Colonic mucosa (tissue), 4 donors: Measurements from ENCODE around the gene LAMC2. TPM values are rescaled to one million over a fixed set of nuclear protein-coding genes. Genes with fewer than 3 reads are reported as not detected.

Source experiments
- DNase-seq: peaks from one replicate; pipeline ENCODE4 v3.0.0-alpha.2; 2020
- H3K27ac ChIP-seq: fragments of 200-600 bp; one replicate; pipeline ENCODE4 v1.8.0; 2021
- H3K27me3 ChIP-seq: fragments of 200-600 bp; one replicate; pipeline ENCODE4 v1.8.0; 2021
- H3K36me3 ChIP-seq: fragments of 200-600 bp; one replicate; pipeline ENCODE4 v1.8.0; 2021
- H3K4me1 ChIP-seq: fragments of 200-600 bp; one replicate; pipeline ENCODE4 v1.8.0; 2021; ENCODE audit warnings: mild to moderate bottlenecking
- H3K4me3 ChIP-seq: fragments of 200-600 bp; one replicate; pipeline ENCODE4 v1.8.0; 2021
- H3K9ac ChIP-seq, 2 donors: one replicate each; pipeline ENCODE4 v1.7.0; 2013; ENCODE audit warnings: control low read depth in 2 of 2, low read depth in 2 of 2, low read length in 2 of 2
- H3K9me3 ChIP-seq: fragments of 200-600 bp; one replicate; pipeline ENCODE4 v1.8.0; 2021
- intact Hi-C: fragments of 100-400 bp; cut with DNase I; formaldehyde crosslinking; loops from one replicate; pipeline ENCODE4 v1.14.1; 2022
- total RNA-seq, 2 donors: library from RNA; stranded (reverse); fragmentation: NEBNext Ultra II Directional in 1 of 2; extraction: Animal tissue kit (Norgen Biotek cat#: 25700) in 1 of 2; gene quantifications; one replicate each; pipeline ENCODE4 v1.2.1, GENCODE V29; 2021
- TF ChIP-seq, protein P1 (sequence below): fragments of 200-600 bp; IDR thresholded peaks from one replicate; pipeline ENCODE4 v1.8.0; 2022; ENCODE audit warnings: antibody characterized with exemption, mild to moderate bottlenecking
- donor health status: healthy.
- donor health status: DM: no; HTN: no; CAD: no.
- donor health status: DM: no; HTN: no; CAD: no.

Gene LAMC2
- total RNA-seq, 2 donors from 2014 or later = 25.3 to 27.7 TPM

DNA sequence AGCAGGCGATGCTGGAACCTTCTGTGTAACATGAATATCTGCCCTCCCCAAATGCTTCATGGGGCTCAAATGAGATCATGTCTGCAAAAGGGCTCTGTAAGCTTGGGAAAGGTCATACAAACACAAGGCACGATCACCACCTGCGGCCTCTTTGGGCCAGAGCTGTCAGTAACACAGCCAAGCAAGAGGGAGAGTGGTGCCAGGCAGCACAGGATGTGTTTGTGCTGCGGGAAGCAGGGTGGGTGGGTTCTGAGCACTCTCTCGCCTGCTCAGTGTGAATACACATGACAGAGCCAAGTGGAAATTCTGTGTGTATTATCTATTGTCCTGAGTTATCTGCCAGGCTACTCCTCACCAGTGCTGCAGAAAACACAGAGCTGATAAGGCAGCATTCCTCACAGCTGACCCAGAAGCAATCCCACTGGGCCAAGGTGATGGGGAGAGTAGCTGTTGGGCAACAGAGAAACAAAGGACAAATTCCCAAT is 101.2 kb downstream of the LAMC2 start:
- no peaks in the 10 kb centered on the region for H3K9me3 ChIP-seq

GRCh38 chr1:183288583-183288982 is 102.5 kb downstream of the LAMC2 start:
- Histone ChIP-seq H3K9ac (no peak overlapping the region), H3K27me3 (no peaks in the 10 kb centered on the region), H3K4me1 (no peaks in the 10 kb centered on the region), H3K9me3 (no peaks in the 10 kb centered on the region), H3K36me3 (no peaks in the 10 kb centered on the region), H3K27ac (no peak overlapping the region), H3K4me3 (no peak overlapping the region)
- DNase-seq = no peak
- TF ChIP-seq, protein P1, sequence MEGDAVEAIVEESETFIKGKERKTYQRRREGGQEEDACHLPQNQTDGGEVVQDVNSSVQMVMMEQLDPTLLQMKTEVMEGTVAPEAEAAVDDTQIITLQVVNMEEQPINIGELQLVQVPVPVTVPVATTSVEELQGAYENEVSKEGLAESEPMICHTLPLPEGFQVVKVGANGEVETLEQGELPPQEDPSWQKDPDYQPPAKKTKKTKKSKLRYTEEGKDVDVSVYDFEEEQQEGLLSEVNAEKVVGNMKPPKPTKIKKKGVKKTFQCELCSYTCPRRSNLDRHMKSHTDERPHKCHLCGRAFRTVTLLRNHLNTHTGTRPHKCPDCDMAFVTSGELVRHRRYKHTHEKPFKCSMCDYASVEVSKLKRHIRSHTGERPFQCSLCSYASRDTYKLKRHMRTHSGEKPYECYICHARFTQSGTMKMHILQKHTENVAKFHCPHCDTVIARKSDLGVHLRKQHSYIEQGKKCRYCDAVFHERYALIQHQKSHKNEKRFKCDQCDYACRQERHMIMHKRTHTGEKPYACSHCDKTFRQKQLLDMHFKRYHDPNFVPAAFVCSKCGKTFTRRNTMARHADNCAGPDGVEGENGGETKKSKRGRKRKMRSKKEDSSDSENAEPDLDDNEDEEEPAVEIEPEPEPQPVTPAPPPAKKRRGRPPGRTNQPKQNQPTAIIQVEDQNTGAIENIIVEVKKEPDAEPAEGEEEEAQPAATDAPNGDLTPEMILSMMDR = no peak
- intact Hi-C loops = no loop called here

More for the DNA sequence above, 101.2 kb downstream of the LAMC2 start:
- TF ChIP-seq, protein P1 = no peak
- Histone ChIP-seq H3K36me3 (no peaks in the 10 kb centered on the region), H3K4me3 (no peak overlapping the region), H3K4me1 (no peaks in the 10 kb centered on the region), H3K27ac (no peak overlapping the region), H3K27me3 (no peaks in the 10 kb centered on the region), H3K9ac (no peak overlapping the region)
- no peak for DNase-seq
- intact Hi-C loops = no loop called here

DNA sequence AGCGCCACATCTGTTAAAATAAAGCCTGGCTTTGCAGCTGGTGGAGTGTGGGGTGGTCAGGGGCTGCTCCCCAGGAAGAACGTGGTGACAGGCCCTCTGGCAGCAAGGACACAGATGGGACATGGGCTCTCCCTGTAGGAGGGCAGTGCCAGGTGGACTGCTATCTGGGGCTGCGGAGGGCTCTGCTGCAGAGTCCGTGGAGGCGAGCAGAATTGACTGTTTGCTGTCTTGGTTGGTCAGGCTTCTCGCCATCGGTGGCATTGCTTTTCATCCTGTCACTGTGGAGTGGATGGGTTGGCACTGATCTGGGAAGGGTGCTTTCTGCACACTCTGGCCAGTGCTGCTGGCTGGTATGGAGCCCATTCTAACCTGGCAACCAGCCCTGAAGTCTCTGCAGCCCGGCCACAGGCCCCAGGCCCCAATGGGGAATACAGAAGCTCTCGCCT is 103.0 kb downstream of the LAMC2 start:
- intact Hi-C loops = no loop called here
- Histone ChIP-seq H3K27ac (no peak overlapping the region), H3K4me1 (no peaks in the 10 kb centered on the region), H3K9ac (no peak overlapping the region), H3K36me3 (no peaks in the 10 kb centered on the region), H3K9me3 (no peaks in the 10 kb centered on the region), H3K4me3 (no peak overlapping the region), H3K27me3 (no peaks in the 10 kb centered on the region)
- TF ChIP-seq, protein P1 = no peak
- no peak for DNase-seq

DNA sequence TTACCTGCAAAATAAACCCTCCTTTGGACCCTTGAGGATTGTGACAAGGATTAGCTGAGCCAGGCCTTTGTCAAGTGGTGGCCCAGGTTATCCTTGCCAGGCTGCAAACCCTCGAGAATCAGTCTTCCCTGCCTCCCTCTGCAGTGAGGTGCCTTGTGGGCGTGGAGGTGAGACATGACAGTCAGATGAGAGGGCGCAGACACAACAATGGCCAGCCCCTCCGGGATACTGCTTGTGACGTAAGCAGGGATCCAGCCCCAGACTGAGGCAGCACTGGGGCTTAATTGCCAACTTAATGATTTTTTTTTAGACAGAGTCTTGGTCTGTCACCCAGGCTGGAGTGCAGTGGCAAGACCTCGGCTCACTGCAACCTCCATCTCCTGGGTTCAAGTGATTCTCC is 104.6 kb downstream of the LAMC2 start:
- Histone ChIP-seq H3K27me3 (no peaks in the 10 kb centered on the region), H3K36me3 (no peaks in the 10 kb centered on the region), H3K4me1 (no peaks in the 10 kb centered on the region), H3K9ac (no peak overlapping the region), H3K4me3 (no peak overlapping the region), H3K9me3 (no peaks in the 10 kb centered on the region), H3K27ac (no peak overlapping the region)
- intact Hi-C loops = no loop called here
- no peak for DNase-seq
- TF ChIP-seq, protein P1 = no peak

GRCh38 chr1:183291216-183291762 is 105.2 kb downstream of the LAMC2 start:
- intact Hi-C loops = no loop called here
- TF ChIP-seq, protein P1 = no peak
- Histone ChIP-seq H3K27me3 (no peaks in the 10 kb centered on the region), H3K4me1 (no peaks in the 10 kb centered on the region), H3K4me3 (no peak overlapping the region), H3K9ac (no peak overlapping the region), H3K9me3 (no peaks in the 10 kb centered on the region), H3K27ac (no peak overlapping the region), H3K36me3 (no peaks in the 10 kb centered on the region)
- DNase-seq = no peak
